HG02678 (cell line): ENCODE measurements around the gene SLC27A3.
"Not testable (repeated sequence)": the region's sequence is repeated elsewhere in the genome, so short reads cannot be mapped to it uniquely, and the experiment has no call there.

Source experiments
- ATAC-seq: cut with Tn5 transposase; IDR thresholded peaks from one replicate; pipeline ENCODE4 v1.9.1; 2021; ENCODE audit warnings: mild to moderate bottlenecking, moderate library complexity; ENCODE audit not compliant: unreplicated experiment

Gene SLC27A3

DNA sequence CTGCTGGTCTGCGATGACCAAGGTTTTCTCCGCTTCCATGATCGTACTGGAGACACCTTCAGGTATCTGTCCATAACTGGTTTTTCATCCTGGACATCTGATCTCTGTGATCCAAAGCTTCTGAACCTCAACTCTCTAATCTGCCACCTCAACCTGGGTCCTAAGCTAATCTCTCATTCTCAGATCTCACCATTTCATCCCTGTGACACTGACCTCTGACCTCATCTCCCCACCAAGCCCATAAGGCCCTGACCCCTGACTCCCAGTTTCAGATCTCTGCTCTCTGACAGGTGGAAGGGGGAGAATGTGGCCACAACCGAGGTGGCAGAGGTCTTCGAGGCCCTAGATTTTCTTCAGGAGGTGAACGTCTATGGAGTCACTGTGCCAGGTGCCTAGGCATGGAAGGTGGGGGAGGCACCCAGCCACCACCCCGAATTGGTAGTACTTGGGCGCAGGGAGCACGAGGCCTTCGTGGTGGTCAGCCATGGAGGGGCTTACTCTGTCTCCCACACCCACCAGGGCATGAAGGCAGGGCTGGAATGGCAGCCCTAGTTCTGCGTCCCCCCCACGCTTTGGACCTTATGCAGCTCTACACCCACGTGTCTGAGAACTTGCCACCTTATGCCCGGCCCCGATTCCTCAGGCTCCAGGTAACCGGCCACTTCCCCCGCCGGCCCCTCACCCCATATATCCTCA lies 3.8 kb downstream of the SLC27A3 start:
- no peak for ATAC-seq

DNA sequence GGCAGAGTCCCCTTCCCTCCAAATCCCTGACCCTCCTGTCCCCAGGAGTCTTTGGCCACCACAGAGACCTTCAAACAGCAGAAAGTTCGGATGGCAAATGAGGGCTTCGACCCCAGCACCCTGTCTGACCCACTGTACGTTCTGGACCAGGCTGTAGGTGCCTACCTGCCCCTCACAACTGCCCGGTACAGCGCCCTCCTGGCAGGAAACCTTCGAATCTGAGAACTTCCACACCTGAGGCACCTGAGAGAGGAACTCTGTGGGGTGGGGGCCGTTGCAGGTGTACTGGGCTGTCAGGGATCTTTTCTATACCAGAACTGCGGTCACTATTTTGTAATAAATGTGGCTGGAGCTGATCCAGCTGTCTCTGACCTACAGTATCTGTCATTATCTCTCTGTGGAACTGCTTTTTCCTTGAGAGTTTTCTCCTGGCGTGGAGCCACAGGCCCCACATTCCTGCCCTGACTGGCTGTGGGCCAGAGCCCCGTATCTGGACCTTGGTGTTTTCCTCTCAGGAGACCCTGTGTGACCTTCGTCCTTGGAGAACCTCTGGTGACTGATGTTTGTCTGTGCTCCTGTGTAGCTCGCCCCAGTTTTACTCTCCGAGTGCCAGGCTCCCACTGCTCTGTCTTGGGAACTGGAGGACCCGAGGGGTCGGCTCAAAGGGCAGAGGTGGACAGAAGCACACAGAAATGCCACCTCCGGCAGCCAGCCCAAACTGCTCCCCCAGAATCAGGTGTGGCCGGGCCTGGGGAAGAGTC lies 4.8 kb downstream of the SLC27A3 start:
- no peak for ATAC-seq

DNA sequence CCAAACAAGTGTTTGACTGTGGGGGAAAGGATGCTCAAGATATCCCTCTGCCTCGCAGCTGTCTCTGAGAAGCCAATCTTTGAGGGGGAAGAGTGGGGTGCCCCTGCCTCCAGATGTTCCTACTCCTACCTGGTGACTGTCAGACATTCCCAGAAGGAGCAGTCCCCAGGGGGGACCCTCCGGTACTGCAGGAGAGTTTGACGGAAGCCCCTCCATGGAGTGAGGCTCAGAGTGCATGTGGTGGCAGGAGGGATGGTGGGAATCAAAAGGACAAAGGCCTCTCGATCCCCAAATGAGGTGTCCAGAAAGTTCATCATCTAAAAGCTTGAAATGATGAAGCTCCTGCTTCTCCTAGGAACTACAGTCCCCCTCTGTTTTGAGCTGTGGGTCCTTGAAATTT lies 5.3 kb downstream of the SLC27A3 start:
- ATAC-seq = no peak

DNA sequence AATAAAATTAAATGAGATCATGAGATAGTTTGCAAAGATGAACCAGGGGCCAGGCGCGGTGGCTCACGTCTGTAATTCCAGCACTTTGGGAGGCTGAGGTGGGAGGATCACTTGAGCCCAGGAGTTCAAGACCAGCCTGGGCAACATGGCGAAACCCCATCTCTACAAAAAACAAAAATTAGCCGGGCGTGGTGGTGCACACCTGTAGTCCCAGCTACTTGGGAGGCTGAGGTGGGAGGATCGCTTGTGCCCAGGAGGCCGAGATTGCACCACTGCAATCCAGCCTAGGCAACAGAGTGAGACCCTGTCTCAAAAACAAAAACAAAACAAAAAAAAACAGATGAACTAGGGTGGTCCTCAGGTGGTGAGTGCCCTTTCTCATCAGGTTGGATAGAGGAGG lies 7.4 kb downstream of the SLC27A3 start:
- ATAC-seq = not testable (repeated sequence)

DNA sequence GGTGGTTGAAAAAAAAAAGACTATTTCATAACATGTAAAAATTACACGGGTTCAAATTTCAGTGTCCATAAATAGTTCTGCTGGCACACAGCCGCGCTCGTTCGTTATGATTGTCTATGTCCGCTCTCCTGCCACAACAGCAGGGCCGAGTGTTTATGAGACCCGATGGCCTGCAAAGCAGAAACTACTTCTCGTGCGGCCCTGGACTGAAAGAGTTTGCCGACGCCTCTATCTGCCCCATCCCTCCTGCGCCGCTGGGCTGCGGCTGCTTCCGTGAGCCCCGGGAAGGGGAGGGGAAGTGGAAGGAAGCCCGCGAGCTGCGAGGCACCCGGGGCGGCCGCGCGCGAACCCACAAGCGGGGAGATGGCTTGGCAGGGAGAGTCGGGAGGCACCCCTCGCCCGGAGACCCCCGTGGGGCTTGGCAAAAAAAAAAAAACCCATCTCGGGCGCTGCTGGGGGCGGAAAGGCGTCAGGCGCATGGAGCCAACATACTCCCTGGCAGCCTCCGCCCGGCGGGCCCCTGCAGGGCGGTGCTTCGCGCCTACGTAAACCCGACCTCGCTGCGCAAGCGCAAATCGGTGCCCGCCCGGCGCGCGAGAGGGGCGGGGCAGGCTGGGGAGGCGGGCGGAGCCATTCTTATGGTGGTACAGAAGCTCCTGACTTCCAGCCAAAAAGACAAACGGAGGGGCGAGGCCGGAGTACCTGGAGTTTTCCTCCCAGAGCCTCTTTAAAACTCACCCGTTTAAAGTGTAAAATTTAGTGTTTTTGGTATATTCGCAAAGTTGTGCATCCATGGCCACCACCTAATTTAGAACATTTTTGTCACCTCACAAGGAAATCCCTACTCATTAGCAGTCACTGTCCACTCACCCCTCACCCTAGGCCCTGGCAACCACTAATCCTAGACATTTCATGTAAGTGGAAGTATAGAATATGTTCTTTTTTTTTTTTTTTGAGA lies 8.3 kb downstream of the SLC27A3 start:
- peak; percentile 94 for ATAC-seq

DNA sequence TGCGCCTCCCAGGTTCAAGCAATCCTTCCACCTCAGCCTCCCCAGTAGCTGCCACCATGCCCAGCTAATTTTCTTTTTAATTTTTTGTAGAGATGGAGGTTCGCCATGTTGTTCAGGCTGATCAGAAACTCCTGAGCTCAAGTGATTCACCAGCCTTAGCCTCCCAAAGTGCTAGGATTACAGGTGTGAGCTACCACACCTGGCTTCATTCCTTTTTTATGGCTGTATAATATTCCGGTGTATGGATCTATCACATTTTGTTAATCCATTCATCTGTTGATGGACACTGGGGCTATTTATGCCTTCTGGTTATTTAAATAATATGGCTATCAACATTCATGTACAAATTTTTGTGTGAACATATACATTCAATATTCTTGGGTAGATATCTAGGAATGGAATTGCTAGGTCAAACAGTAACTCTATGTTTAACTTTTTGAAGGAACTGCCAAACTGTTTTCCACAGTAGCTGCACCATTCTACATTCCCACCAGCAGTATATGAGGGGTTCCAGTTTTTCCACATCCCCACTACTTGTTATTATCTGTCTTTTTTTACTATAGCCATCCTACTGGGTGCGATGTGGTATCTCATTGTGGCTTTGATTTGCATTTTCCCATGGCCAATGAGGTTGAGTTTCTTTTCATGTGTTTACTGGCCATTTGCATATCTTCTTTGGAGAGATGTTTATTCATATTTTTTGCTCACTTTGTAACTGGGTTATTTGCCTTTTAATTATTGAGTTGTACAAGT lies 11.0 kb downstream of the SLC27A3 start:
- ATAC-seq = no peak

DNA sequence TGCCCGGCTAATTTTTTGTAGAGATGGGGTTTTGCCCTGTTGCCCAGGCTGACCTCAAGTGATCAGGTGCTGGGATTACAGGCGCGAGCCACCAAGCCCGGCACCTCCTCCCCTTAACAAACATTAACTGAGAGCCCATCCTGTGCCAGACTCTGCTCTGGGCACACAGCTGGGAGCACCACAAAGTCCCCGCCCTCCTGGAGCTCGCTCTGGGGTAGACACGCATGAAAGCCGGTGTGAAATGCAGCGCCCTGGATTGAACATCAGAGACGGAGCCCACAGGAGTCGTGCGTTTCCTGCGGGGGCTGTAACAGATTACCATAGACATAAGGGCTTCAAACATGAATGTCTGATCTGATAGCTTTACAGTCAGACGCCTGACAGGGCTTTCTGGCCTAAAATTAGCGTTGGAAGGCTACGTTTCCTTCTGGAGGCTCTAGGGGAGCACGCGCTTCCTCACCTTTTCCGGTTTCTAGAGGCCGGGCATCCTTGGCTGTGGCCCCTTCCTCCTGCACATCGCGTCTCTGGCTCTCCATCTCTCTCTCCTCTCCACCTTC lies 14.3 kb downstream of the SLC27A3 start:
- ATAC-seq = no peak

DNA sequence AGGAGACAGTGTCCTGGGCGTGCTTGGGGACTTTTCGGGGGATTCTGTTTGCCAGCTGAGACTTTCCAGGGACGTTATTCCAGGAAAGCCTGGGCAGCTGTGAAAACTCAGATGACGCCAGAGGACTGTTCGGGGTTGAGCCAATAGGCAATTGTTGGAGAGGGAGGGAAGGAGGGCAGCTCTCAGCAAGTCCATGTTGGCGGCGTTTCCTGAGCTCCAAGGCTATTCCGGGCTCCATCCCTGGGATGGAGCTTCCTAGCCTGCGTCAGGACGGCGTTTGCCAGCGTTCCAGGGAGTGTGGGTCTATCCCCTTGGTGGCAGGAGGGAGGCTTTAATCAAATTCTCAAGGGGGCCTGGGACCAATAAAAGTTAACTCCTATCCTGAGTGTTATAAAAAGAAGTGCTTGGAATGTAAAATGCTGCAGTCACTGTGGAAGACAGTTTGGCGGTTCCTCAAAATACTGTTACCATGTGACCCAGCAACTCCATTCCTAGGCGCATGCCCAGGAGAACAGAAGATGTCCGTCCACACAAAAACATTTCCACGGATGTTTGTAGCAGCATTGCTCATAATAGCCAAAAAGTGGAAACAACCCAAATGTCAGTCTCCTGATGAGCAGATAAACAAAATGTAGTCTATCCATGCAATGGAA lies 15.2 kb downstream of the SLC27A3 start:
- ATAC-seq = no peak

DNA sequence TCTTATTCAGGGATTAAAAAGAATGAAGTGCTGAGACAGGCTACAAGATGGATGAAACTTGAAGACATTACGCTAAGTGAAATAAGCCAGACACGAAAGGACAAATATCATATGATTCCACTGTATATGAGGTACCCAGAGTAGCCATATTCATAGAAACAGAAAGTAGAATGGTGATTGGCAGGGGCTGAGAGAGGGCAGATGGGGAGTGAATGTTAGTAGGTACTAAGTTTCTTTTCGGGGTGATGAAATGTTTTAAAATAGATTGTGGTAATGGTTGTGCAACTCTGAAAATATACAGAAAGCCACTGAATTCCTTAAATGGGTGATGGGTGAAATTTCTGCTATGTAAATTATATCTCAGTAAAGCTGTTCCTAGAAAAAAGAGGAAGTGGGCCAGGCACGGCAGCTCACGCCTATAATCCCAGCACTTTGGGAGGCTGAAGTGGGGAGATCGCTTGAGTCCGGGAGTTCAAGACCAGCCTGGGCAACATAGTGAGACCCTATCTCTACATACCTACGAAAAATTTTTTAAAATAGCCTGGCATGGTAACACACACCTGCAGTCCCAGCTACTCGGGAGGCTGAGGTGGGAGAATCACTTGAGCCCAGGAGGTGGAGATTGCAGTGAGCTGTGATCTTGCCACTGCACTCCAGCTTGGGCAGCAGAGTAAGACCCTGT lies 15.9 kb downstream of the SLC27A3 start:
- peak; percentile 91 for ATAC-seq

DNA sequence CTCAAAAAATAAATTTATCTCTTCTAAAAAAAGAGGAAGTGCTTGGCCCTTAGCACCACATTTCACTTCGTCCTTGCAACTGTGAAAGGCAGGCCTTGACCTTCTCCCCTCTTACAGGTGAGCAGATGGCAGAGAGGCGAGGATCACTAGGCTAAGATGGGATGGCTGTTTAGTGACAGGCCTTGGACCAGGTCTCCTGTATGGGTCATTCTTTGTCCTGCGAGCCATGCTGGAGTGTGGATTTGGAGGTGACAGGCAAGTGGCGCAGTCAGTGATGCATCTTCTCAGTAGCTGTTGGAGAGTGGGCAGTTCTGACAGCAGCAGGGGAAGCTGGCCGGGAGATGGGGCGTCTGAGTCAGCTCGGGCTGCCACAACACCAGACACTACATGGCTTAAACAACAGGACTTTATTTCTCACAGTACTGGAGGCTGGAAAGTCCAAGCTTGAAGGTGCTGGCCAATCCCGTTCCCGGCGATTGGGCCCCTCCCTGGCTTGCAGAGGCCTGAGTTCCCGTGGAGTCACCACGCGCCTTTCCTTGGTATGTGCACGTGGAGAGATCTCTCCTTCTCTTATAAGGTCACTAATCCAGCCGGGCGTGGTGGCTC lies 16.5 kb downstream of the SLC27A3 start:
- no peak for ATAC-seq

DNA sequence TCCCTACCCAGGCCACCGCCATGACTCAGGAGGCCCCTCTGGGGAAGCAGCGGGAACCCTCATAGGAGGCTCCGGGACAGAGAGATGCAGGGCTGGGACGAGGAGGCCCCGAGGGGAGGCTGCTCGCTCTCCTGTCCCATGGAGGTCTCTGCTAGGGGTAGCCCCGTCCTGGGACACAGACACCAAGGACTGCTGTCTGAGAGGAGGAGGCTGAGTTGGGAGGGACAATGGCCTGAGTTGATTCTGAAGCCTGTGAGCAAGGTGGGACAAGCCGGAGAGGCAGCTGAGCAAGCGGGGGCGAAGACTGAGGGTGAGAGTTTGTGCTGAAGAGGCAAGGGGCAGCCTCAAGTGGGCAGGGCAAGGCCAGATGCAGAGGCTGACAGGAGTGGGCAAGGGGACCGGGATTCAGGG lies 17.4 kb downstream of the SLC27A3 start:
- no peak for ATAC-seq

DNA sequence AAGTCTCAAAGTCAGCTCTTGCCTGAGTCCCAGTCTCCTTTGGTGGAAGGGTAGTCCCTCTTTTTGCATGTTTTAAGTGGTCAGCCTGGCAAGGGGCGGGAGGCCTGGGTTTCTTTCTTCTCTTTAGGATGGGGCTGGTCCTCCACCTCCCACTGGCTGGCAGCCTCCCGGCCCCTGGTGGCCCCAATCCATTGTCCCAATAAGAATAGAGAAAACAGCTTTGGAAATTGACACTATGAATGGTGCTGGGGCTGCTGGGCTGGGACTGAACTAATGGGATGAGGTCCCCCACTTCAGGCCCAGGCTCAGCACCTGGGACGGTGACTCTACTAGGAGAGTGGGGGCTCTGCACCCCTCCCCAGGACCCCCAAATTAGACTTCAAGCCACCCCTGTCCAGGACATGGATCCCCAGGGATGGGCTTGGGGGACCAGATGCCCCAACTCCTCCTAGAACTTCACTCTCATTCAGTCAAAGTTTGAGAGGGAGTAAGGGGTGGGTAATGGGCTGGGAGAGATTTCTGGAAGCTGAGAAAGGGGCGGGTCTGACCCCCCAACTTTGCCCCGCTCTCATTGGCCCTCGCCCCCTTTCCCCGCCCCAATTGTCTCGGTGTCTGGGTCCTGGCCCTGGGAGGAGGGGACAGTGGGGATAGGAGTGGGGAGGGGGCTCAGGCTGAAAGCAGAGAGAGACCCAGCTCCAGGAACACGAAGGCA lies 18.2 kb downstream of the SLC27A3 start:
- ATAC-seq = no peak

DNA sequence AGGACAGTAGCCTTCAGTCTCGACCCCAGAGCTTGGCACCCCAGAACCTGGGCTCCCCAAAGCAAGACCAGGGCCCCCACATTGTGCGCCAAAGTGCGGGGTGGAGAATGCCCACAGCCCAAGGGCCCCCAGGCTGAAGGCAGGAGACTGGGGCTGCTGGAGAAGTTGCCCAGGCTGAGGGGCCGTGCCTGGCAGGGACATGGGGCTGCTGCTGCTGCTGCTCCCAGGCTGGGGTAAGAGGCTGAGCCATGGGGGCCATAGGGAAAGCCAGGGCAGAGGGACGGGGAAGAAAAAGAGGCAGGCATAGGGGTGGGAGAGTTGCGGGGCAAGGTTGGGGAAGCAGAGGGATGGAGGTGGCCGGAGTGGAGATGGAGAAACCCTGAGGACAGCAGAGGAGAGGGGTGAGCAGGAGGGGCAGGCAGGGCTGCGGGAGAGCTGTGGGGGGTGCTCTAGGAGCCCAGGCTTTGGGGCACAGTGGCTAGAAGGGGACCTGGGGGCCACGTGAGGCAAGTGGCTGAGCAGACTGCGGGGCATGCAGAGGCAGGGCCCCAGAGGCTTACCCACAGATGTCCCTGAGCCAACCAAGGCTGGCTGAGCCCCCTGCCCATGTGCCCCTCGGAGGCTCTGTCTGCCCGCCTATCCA lies 18.9 kb downstream of the SLC27A3 start:
- ATAC-seq = no peak

DNA sequence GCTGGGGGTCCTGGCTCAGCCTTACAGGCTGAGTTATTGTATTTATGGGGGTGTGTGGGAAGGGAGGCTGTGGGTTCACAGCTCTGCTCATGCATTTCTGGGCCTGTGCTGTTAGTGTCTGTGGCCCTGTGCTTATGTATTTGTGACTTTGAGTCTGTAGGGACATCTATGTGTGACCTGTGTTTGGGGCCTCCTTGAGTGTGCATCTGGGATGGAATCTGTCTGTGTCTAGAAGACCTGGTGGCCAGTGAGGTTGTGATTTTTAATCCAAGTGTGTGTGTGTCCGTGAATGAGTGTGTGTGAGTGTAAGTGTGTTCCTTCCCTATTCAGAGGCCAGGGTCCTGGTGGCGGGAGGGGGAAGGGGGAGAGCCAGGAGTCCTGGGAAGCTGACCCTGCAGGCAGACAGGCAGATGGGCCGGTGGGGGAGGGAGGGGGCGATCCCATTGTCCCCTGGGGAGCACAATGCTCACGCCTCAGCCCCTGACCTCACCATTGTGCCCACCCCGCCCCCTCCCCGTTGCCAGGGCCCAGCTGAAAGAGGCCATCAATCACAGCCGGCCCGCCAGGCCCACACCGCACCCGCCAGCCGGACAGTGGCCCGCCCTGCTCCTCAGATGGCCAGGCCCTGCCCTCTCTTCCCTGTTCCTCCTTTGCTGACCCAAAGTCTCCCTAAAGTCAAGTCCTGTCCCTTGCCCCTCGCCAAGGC lies 19.6 kb downstream of the SLC27A3 start:
- ATAC-seq = no peak

DNA sequence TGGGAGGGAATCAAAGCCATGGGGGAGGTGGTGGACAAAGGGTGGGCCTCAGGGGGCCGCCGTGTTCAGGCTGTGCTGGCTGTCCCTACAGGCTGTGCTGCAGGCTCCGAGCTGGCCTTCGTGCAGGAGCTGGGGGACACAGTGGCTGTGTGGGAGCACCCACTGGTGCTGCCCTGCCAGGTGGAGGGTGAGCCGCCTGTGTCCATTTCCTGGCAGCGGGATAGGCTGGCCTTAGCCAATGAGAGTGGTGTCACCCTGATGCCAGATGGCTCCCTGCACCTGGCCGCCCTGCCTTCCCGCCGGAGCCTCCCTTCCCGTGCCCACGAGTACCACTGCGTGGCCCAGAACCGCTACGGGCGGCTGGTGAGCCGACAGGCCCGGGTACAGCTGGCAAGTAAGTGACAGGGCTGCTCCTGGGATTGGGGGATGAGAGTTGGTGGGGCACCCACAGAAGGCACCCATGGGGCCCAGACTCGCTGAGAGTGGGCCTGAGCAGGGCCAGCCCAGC lies 20.2 kb downstream of the SLC27A3 start:
- ATAC-seq = no peak

DNA sequence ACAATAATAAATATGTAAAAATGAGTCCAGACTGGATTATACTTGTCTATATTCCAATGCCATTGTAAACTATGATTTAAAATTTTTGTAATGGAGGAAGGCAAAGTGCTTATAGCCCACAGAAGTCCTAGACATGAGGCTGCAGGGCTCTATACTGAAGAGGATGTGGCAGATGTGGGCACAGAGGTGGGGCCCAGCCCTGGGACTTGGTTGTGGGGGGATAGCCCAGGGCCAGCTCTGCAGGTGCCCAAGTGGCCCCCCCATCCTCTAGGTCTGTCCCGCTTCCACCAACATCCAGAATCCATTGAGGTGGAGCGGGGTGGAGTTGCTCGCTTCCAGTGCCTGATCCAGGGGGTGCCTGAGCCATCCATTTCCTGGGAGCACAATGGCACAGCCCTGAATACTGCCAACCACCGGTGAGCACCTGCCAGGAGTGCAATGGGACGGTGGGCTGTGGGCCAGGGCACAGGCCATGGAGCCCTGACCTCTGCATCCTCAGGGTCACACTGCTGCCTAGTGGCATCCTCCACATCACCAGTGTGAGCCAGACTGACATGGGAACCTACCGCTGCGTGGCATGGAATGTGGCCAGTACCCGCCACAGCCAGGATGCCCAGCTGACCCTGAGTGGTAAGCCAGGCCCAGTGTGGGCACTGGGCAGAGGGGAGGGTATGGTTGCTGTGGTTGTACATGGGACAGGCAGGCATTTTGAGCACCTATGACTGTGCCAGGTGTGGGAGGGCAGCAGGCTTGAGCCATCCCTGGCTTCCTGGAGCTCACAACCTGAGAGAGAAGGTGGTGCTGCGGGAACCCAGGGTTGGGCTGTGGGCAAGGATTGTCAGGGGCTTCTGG lies 21.0 kb downstream of the SLC27A3 start:
- no peak for ATAC-seq
